Ishikawa (cell line): ENCODE measurements around the gene PDE3B.

Experiments
- CEBPB ChIP-seq: IDR thresholded peaks from 2 replicates; pipeline ENCODE4 v1.6.1; 2012
- CREB1 ChIP-seq: IDR thresholded peaks from 2 replicates; pipeline ENCODE4 v1.6.1; 2012; ENCODE audit warnings: low read depth
- EGR1 ChIP-seq: IDR thresholded peaks from 2 replicates; pipeline ENCODE4 v1.6.1; 2012
- EP300 ChIP-seq: IDR thresholded peaks from 2 replicates; pipeline ENCODE4 v1.6.1; 2012; ENCODE audit warnings: borderline replicate concordance
- FOXM1 ChIP-seq: IDR thresholded peaks from 2 replicates; pipeline ENCODE4 v1.6.1; 2012; ENCODE audit warnings: low read depth, borderline replicate concordance
- NFIC ChIP-seq: IDR thresholded peaks from 2 replicates; pipeline ENCODE4 v1.6.1; 2012
- RAD21 ChIP-seq: IDR thresholded peaks from 2 replicates; pipeline ENCODE4 v1.6.1; 2012; ENCODE audit warnings: low read depth
- TAF1 ChIP-seq: IDR thresholded peaks from 2 replicates; pipeline ENCODE4 v1.6.1; 2012; ENCODE audit warnings: low read depth, mild to moderate bottlenecking
- TCF12 ChIP-seq: IDR thresholded peaks from 2 replicates; pipeline ENCODE4 v1.6.1; 2012; ENCODE audit warnings: low read depth
- TEAD4 ChIP-seq: IDR thresholded peaks from 2 replicates; pipeline ENCODE4 v1.6.1; 2012
- YY1 ChIP-seq: IDR thresholded peaks from 2 replicates; pipeline ENCODE4 v1.6.1; 2012; ENCODE audit warnings: low read depth
- ZBTB7A ChIP-seq: IDR thresholded peaks from 2 replicates; pipeline ENCODE4 v1.6.1; 2012; ENCODE audit warnings: low read depth
- TF ChIP-seq, protein P1 (sequence below): IDR thresholded peaks from 2 replicates; pipeline ENCODE4 v1.6.1; 2012
- TF ChIP-seq, protein P2 (sequence below): IDR thresholded peaks from 2 replicates; pipeline ENCODE4 v1.6.1; 2012
- TF ChIP-seq, protein P3 (sequence below): IDR thresholded peaks from 2 replicates; pipeline ENCODE4 v1.6.1; 2012; ENCODE audit warnings: low read depth, mild to moderate bottlenecking

The PDE3B gene

DNA sequence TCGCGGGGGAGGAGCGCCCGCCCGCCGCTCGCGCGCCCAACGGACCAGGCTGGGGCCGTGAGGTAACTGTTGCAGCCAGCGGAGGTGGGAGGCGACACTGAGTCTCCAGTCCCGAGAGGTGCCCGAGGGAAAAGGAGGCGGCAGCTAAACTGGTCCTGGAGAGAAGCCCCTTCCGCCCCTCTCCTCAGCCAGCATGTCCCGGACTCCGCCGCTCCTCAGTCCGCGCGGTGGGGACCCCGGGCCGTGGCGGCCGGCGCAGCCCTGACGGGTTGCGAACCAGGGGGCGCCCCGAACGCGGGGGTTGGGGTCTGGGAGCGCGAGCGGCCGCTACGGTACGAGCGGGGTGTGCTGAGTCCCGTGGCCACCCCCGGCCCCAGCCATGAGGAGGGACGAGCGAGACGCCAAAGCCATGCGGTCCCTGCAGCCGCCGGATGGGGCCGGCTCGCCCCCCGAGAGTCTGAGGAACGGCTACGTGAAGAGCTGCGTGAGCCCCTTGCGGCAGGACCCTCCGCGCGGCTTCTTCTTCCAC, at the start of gene PDE3B:
Gene PDE3B, plus strand, starts transcription at position 108 of the 529 bp plus-strand sequence. Its CDS starts 272 bp downstream, at position 380.
- TF ChIP-seq, protein P1, sequence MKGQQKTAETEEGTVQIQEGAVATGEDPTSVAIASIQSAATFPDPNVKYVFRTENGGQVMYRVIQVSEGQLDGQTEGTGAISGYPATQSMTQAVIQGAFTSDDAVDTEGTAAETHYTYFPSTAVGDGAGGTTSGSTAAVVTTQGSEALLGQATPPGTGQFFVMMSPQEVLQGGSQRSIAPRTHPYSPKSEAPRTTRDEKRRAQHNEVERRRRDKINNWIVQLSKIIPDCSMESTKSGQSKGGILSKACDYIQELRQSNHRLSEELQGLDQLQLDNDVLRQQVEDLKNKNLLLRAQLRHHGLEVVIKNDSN: no peak
- TF ChIP-seq TAF1 (peak; percentile 44), TCF12 (peak; percentile 29; the same call in 1 of the 2 replicates), EP300 (no peak), YY1 (no peak), ZBTB7A (peak; percentile 88), CEBPB (no peak), CREB1 (no peak)
- TF ChIP-seq, protein P2, sequence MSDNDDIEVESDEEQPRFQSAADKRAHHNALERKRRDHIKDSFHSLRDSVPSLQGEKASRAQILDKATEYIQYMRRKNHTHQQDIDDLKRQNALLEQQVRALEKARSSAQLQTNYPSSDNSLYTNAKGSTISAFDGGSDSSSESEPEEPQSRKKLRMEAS: peak; percentile 8

DNA sequence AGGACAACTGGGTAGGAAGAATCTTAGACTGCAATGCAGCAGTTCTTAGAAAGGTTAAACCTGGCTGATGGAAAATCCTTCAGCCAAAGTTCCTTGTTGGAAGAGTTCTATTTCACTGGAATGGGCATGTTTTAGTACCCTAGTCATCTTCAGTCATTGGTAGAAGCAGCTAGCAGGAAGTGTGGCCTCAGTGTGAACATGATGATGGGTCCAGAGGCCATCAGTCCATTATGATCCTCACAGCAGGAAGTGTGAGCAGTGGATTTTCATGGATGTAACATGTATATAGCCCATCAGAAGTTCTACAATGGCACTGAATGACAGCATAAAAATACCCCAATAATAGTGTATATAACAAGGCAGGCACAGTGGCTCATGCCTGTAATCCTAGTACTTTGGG, 35.9 kb upstream of the PDE3B start:
- TF ChIP-seq CREB1: no peak
- TF ChIP-seq NFIC: no peak
- TF ChIP-seq, protein P2: no peak
- no peak for TF ChIP-seq FOXM1
- TF ChIP-seq CEBPB: no peak
- no peak for TF ChIP-seq ZBTB7A
- no peak for TF ChIP-seq TEAD4
- TF ChIP-seq, protein P1: no peak
- TF ChIP-seq YY1: no peak
- no peak for TF ChIP-seq EP300
- no peak for TF ChIP-seq RAD21
- TF ChIP-seq TCF12: no peak
- no peak for TF ChIP-seq EGR1
- TF ChIP-seq, protein P3, sequence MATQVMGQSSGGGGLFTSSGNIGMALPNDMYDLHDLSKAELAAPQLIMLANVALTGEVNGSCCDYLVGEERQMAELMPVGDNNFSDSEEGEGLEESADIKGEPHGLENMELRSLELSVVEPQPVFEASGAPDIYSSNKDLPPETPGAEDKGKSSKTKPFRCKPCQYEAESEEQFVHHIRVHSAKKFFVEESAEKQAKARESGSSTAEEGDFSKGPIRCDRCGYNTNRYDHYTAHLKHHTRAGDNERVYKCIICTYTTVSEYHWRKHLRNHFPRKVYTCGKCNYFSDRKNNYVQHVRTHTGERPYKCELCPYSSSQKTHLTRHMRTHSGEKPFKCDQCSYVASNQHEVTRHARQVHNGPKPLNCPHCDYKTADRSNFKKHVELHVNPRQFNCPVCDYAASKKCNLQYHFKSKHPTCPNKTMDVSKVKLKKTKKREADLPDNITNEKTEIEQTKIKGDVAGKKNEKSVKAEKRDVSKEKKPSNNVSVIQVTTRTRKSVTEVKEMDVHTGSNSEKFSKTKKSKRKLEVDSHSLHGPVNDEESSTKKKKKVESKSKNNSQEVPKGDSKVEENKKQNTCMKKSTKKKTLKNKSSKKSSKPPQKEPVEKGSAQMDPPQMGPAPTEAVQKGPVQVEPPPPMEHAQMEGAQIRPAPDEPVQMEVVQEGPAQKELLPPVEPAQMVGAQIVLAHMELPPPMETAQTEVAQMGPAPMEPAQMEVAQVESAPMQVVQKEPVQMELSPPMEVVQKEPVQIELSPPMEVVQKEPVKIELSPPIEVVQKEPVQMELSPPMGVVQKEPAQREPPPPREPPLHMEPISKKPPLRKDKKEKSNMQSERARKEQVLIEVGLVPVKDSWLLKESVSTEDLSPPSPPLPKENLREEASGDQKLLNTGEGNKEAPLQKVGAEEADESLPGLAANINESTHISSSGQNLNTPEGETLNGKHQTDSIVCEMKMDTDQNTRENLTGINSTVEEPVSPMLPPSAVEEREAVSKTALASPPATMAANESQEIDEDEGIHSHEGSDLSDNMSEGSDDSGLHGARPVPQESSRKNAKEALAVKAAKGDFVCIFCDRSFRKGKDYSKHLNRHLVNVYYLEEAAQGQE: no peak
- no peak for TF ChIP-seq TAF1

DNA sequence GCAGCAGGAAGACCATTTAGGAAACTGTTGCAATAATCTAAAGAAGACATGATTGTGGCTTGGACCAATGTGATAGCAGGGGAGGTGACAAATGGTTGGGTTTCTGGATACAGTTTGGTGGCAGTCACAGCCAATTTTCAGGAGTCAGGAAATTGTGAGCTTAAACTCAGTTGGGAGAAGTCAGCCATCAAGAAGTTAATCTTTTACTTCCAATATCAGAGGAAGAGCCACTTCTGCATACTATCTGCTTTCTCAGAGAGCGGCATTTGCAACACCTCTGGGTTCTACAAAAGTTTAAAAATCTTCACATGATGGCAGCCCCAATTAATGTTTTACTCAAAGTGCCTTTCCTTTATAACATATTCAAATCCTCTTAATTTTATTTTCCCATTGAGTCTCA, 33.7 kb upstream of the PDE3B start:
- no peak for TF ChIP-seq FOXM1
- TF ChIP-seq, protein P2: no peak
- TF ChIP-seq, protein P3: no peak
- TF ChIP-seq RAD21: no peak
- TF ChIP-seq, protein P1: no peak
- no peak for TF ChIP-seq YY1
- TF ChIP-seq EGR1: no peak
- no peak for TF ChIP-seq TEAD4
- no peak for TF ChIP-seq EP300
- TF ChIP-seq CREB1: no peak
- no peak for TF ChIP-seq TAF1
- no peak for TF ChIP-seq NFIC
- no peak for TF ChIP-seq ZBTB7A
- no peak for TF ChIP-seq TCF12

DNA sequence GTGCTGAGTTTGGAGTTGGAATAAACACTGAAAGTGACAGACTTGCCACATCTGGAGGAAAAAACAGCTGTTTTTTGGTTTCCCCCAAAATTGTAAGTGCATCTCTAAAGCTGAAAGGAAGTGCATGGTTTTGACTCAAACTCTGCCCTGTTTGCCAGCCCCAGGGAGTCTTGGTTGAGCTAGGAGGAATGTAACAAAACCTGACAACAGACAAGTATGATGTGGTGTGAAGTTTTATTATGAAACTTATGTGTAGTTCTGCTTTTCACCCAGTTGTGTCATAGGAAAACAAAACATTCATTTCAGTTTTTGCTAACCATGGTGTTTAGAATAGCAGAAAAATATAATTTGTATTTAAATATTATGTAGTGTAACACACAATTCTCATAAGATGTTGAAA, 31.7 kb upstream of the PDE3B start:
- no peak for TF ChIP-seq CREB1
- no peak for TF ChIP-seq TEAD4
- TF ChIP-seq, protein P3: no peak
- no peak for TF ChIP-seq TAF1
